IPS DF 4.7 (cell line): Measurements from ENCODE around the gene SNAPC5.

Source experiments
- DNase-seq: peaks from one replicate; pipeline ENCODE4 v3.0.0-alpha.2; 2013; ENCODE audit warnings: low spot score; ENCODE audit errors: extremely low read depth

Gene SNAPC5

GRCh38 chr15:66459818-66460615 lies 37.5 kb downstream of the SNAPC5 start:
- no peak for DNase-seq

DNA sequence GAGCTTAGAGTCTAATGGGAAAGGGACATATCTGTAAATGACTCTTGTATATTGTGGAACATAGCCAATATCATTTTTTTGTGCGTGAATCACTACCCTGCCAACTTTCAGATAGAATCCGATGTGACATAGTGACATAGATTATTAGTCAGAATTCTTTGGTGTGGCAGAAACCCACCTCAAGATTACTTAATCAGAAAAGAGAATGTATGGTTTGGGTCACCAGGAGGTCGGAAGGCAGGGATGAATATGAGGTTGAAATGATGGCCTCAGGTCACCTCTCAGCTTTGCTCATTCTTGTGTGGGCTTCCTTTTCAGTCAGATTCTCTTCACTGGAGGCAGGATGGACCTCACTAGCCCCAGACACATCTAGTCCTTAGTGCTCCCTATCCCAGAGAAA lies 41.4 kb downstream of the SNAPC5 start:
- no peak for DNase-seq

DNA sequence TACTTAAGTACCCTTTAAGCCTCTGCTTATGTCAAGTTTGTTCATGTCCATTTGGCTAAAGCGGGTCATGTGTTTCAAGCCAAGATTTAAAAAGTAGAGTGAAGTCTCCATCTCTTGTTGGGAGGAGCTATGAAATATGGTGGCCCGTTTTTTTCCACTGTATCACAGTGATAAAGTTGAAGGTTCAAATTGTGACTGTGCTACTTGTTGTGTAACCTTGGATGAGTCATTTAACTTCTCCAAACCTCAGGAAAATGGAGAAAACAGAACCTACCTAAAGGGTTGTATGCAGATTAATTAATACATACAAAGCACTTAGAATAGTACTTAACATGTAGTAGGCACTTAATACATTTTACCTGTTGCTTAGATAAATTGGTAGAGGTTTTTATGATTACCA lies 43.4 kb downstream of the SNAPC5 start:
- no peak for DNase-seq

GRCh38 chr15:66452971-66453580 lies 44.5 kb downstream of the SNAPC5 start:
- DNase-seq: no peak

DNA sequence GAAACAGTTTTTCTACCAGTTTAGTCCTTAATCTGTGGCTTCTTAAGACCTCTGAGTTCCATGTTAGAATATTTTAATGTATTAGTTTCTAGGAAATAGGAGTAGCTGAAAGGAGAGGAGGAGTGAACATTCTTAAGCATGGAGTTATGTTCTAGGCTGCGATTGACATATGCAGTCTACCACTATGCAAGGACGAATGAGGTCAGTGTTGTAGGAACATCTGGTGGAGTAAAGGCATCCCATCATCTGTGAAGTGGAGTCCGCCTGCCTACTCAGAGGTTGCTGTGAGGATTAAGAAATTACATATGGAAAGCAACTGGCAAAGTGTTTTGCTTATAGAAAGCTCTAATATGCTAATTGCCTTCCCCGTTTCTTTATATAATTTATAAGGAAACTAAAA lies 45.1 kb downstream of the SNAPC5 start:
- no peak for DNase-seq
